Esophagus squamous epithelium (tissue), 4 donors: ENCODE results near the gene SNX7.

ENCODE experiments used
- CTCF ChIP-seq, 6 experiments: fragments of 450-650 bp in 4 of 6; fragments of 200-600 bp in 2 of 6; sonication (generic) in 2 of 6; IDR thresholded peaks; one replicate each; pipeline ENCODE4 v1.5.1; 2016 to 2019; ENCODE audit warnings: antibody characterized with exemption in 6 of 6, mild to moderate bottlenecking in 4 of 6, moderate library complexity in 4 of 6
- POLR2A ChIP-seq, 4 donors: fragments of 450-650 bp; IDR thresholded peaks; one replicate each; pipeline ENCODE4 v1.6.1; 2017; ENCODE audit warnings: antibody characterized with exemption in 4 of 4, mild to moderate bottlenecking in 4 of 4, moderate library complexity in 3 of 4

DNA sequence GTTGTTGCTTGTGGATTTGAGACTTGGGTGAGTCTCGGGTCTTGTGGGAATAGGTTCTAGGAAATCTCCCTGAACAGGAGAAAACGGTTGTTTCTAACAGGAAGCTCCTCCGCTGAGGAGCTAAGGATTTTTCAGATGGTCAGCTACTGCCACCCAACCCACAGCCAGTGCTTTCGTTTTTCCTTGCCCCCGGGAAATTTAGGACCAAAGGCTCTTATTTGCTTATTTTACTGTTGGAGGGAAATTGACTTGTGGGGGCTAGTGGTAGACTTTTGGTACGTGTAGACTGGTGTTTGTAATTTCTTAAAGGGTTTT is 792 bp downstream of the SNX7 start:
- no peak for TF ChIP-seq CTCF (IDR thresholded peaks at IDR 0.05)
- TF ChIP-seq POLR2A (IDR thresholded peaks at IDR 0.05), result no peak
